Measurements from ENCODE around the gene INPP5E. TPM values are rescaled to one million over a fixed set of nuclear protein-coding genes. Genes with fewer than 3 reads are reported as not detected.

The INPP5E gene, protein sequence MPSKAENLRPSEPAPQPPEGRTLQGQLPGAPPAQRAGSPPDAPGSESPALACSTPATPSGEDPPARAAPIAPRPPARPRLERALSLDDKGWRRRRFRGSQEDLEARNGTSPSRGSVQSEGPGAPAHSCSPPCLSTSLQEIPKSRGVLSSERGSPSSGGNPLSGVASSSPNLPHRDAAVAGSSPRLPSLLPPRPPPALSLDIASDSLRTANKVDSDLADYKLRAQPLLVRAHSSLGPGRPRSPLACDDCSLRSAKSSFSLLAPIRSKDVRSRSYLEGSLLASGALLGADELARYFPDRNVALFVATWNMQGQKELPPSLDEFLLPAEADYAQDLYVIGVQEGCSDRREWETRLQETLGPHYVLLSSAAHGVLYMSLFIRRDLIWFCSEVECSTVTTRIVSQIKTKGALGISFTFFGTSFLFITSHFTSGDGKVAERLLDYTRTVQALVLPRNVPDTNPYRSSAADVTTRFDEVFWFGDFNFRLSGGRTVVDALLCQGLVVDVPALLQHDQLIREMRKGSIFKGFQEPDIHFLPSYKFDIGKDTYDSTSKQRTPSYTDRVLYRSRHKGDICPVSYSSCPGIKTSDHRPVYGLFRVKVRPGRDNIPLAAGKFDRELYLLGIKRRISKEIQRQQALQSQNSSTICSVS
- total RNA-seq (ENCODE audit: unreplicated experiment): 35.2 TPM
- long read RNA-seq, full-length matches to known transcripts: 4 of 8 reads
- long read RNA-seq, partial matches to known transcripts: 3 of 8 reads
- long read RNA-seq, other reads (novel, unspliced or antisense): 1 of 8 reads

DNA sequence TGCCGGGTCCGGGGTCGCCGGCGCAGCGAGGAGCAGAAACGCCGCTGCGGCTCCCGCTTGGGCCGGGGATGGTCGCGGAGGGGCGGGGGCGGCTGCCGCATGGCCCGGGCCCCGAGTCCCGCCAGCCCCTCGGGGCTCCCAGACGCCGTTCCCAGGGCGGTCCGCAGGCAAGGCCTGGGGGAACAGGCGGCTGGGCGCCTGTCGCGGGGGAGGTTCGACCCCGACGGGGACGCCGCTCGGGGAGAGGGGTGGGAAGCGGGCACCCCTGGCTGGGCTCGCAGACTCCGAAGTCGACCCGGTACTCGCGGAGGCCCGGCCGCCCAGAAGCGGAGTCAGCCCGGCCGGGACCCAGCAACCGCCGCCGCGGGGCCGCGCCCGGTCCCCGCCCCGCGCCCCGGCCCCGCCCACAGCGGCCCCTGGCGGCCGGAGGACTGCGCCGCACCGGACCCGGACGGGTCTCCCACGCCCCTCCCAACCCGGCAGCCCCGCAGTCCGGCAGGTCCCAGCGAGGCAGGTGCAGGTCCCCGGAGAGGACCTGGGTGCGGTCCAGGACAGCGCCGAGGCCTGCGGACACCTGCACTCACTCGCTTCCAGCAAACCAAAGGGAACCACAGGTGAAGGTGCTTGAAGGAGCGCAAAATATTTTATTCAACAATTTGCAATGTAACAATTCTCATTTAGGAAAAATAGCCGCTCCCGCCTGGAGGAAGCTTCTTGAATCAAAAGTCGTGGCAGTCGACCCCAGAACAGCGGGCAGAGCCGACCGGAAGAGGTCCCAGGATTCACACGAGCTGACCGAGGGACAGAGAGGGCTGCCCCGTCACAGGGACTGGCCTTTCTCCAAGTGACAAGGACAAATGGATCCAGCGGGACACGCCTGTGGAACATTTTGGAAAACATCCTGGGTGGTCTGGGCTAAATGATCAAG is at the start of gene INPP5E:
Gene INPP5E (minus strand): TSS at position 365 of the 928 bp plus-strand sequence. CDS start 426 bp downstream, outside the sequence.
- peak within 1 kb of the TSS; percentile 89 for H3K4me3 Mint-ChIP-seq (ENCODE audit: unreplicated experiment)
- peaks cover 14% of the 10 kb centered on the region for H3K4me1 Mint-ChIP-seq (ENCODE audit: low read depth, unreplicated experiment)
- TF ChIP-seq, protein P1, sequence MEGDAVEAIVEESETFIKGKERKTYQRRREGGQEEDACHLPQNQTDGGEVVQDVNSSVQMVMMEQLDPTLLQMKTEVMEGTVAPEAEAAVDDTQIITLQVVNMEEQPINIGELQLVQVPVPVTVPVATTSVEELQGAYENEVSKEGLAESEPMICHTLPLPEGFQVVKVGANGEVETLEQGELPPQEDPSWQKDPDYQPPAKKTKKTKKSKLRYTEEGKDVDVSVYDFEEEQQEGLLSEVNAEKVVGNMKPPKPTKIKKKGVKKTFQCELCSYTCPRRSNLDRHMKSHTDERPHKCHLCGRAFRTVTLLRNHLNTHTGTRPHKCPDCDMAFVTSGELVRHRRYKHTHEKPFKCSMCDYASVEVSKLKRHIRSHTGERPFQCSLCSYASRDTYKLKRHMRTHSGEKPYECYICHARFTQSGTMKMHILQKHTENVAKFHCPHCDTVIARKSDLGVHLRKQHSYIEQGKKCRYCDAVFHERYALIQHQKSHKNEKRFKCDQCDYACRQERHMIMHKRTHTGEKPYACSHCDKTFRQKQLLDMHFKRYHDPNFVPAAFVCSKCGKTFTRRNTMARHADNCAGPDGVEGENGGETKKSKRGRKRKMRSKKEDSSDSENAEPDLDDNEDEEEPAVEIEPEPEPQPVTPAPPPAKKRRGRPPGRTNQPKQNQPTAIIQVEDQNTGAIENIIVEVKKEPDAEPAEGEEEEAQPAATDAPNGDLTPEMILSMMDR (IDR thresholded peaks at IDR 0.05; ENCODE audit: partially characterized antibody, unreplicated experiment): peak; percentile 70
- H3K36me3 Mint-ChIP-seq (ENCODE audit: unreplicated experiment): no peaks in the 10 kb centered on the region
- DNase-seq: peak; percentile 91
- H3K9me3 Mint-ChIP-seq (ENCODE audit: unreplicated experiment): peaks cover 13% of the 10 kb centered on the region
- H3K27me3 Mint-ChIP-seq (ENCODE audit: unreplicated experiment): peaks cover 16% of the 10 kb centered on the region
- H3K27ac Mint-ChIP-seq (ENCODE audit: unreplicated experiment): no peak within 1 kb of the TSS

DNA sequence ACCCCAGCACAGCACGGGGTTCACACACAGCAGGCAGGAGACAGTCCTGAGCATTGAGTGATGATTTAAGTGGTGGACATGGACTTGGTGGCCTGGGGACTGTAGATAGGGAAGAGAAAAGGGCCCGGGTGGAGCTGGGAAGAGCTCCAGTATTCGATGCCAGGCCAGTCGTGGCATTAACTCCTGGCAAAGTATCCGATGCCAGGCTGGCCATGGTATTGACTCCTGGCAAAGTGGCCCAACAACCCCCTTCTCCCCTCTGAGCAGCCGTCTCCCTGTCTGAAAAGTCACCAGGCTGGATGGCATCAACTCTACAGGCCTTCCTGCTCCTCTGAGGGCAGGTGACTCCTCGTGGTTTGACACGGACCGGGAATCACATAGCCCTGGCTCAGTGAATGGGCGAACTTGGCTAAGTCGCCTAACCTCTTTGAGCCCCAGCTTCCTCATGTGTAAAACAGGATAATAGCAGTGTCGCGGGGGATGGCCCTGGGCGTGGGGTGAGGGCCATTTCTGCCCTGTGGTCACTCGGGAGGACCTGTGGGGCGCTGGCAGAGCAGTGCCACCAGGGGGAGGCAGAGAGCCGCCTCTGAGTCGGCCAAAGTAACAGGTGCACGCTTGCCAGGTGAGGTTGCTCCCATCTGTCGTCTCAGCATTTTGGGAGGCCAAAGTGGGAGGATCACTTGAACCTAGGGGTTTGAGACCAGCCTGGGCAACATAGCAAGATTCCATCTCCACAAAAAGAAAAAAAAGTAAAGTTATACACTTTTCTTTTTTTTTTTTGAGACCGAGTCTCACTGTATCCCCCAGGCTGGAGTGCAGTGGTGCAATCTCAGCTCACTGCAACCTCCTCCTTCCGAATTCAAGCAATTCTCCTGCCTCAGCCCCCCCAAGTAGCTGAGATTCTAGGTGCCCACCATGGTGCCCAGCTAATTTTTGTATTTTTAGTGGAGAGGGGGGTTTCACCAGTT is 48.9 kb upstream of the INPP5E start:
- Mint-ChIP-seq H3K4me1 (ENCODE audit: low read depth, unreplicated experiment) (peaks cover 6% of the 10 kb centered on the region), H3K9me3 (ENCODE audit: unreplicated experiment) (peaks cover 2% of the 10 kb centered on the region), H3K36me3 (ENCODE audit: unreplicated experiment) (no peaks in the 10 kb centered on the region), H3K27ac (ENCODE audit: unreplicated experiment) (no peak overlapping the region), H3K4me3 (ENCODE audit: unreplicated experiment) (no peak overlapping the region), H3K27me3 (ENCODE audit: unreplicated experiment) (peaks cover 2% of the 10 kb centered on the region)
- peak; percentile 79 for DNase-seq
- TF ChIP-seq, protein P1 (IDR thresholded peaks at IDR 0.05; ENCODE audit: partially characterized antibody, unreplicated experiment): peak; percentile 95

DNA sequence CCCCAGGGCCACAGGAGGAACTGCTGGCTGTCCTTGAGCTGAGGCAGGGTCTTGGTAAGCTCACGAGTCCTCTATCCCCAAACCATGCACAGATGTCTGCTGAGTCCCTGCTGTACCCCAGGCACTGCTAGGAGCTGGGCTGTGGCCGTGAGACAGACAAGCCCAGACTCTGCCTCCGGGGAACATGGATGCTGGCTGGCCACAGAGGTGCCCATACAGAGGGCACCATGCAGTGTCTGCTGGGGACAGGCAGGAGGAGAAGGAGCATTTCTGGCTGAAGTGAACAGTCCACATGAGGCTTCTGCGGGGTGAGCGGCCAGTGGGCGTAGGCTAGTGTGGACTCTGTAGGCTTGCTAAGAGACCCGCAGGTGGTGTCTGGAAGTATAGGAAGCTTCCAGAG is 48.0 kb upstream of the INPP5E start:
- TF ChIP-seq, protein P1 (IDR thresholded peaks at IDR 0.05; ENCODE audit: partially characterized antibody, unreplicated experiment): no peak
- Mint-ChIP-seq H3K9me3 (ENCODE audit: unreplicated experiment) (peaks cover 2% of the 10 kb centered on the region), H3K36me3 (ENCODE audit: unreplicated experiment) (no peaks in the 10 kb centered on the region), H3K4me3 (ENCODE audit: unreplicated experiment) (no peak overlapping the region), H3K4me1 (ENCODE audit: low read depth, unreplicated experiment) (peaks cover 6% of the 10 kb centered on the region), H3K27ac (ENCODE audit: unreplicated experiment) (no peak overlapping the region), H3K27me3 (ENCODE audit: unreplicated experiment) (peaks cover 2% of the 10 kb centered on the region)
- DNase-seq: no peak

DNA sequence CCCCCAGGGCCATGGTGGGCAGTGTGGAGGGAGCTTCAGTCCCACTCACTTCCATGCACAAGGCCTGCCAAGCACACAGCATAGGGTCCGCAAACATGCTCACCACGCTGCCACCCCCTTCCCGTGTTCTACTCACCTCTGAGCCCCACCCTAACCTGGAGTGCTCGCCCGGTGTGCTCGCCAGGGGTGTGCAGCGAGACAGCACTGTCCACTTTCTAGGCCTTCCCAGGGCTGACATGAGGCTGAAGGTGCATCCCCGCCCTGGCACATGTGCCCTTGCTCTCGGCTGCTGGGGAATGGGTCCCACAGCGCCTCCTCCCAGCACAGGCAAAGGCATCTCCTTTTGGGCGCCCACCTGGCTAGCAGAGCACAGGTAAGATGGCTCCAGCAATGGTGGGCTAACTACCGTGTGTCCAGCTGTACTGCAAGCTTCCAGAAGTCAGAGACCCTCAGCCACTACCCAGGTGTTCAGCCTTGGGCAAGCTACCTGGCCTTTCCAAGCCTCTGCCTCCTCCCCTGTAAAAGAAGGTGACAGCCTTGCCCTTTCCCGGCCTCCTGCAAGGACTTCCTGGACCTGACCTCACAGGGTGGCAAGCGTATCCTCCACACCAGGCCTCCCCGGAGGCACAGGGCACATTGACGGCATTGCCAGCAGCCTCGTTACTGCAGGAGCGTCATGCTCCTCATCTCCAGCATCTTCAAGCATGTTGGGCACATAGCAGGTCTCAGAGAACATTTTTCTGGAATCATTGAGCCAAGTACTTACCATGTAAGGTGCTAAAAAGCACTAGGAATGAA is 47.4 kb upstream of the INPP5E start:
- DNase-seq: no peak
- H3K9me3 Mint-ChIP-seq (ENCODE audit: unreplicated experiment): no peaks in the 10 kb centered on the region
- no peak overlapping the region for H3K27ac Mint-ChIP-seq (ENCODE audit: unreplicated experiment)
- H3K27me3 Mint-ChIP-seq (ENCODE audit: unreplicated experiment): peaks cover 2% of the 10 kb centered on the region
- TF ChIP-seq, protein P1 (IDR thresholded peaks at IDR 0.05; ENCODE audit: partially characterized antibody, unreplicated experiment): no peak
- no peak overlapping the region for H3K4me3 Mint-ChIP-seq (ENCODE audit: unreplicated experiment)
- no peaks in the 10 kb centered on the region for H3K36me3 Mint-ChIP-seq (ENCODE audit: unreplicated experiment)
- H3K4me1 Mint-ChIP-seq (ENCODE audit: low read depth, unreplicated experiment): peaks cover 6% of the 10 kb centered on the region
